ENCODE measurements around the gene RNF208.

DNA sequence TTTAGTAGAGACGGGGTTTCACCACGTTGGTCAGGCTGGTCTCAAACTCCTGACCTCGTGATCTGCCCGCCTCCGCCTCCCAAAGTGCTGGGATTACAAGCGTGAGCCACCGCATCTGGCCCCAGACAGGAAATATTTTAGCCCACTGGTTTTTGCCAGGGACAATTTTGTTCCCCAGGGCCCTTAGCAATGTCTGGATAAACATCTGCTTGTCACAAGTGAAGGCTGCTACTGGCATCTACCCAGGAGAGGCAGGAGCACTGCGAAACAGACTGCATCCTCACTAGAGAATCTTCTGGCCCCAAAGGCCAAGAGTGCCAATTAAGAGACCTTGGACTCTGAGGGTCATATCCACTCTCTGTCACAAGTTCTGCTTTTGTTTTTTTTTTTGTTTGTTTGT, 19.1 kb downstream of the RNF208 start:
- TF ChIP-seq EZH2 (IDR thresholded peaks at IDR 0.05) (no peak), POLR2AphosphoS5 (IDR thresholded peaks at IDR 0.05; ENCODE audit: borderline replicate concordance, low read depth, low read length) (no peak), FOXP2 (optimal IDR thresholded peaks at IDR 0.05; ENCODE audit: control extremely low read depth, extremely low read length, insufficient read depth) (no peak)

All from SK-N-MC (cell line).